Neural crest cell (in vitro differentiated cells): ENCODE data around the gene TGIF1. TPM values are rescaled to one million over a fixed set of nuclear protein-coding genes. Genes with fewer than 3 reads are reported as not detected.
A peak's percentile ranks its signal among the peaks of the same experiment; 100 is the strongest.
"Not testable (repeated sequence)": the region's sequence is repeated elsewhere in the genome, so short reads cannot be mapped to it uniquely, and the experiment has no call there.

Experiments
- DNase-seq: peaks from one replicate; pipeline ENCODE4 v3.0.0; 2021; ENCODE audit warnings: low read depth, mixed read lengths, low spot score
- H3K27ac Mint-ChIP-seq: one replicate; pipeline ENCODE4 v1.8.0; 2021; ENCODE audit warnings: mild to moderate bottlenecking, mixed read lengths; ENCODE audit not compliant: unreplicated experiment
- H3K27me3 Mint-ChIP-seq: 2 replicates; pipeline ENCODE4 v1.8.0; 2021; ENCODE audit warnings: low read depth, mild to moderate bottlenecking, mixed read lengths
- H3K36me3 Mint-ChIP-seq: 2 replicates; pipeline ENCODE4 v1.8.0; 2021; ENCODE audit warnings: low read depth, mild to moderate bottlenecking, mixed read lengths
- H3K4me1 Mint-ChIP-seq: 2 replicates; pipeline ENCODE4 v1.8.0; 2021; ENCODE audit warnings: mixed read lengths
- H3K4me3 Mint-ChIP-seq: one replicate; pipeline ENCODE4 v1.8.0; 2021; ENCODE audit warnings: mild to moderate bottlenecking, mixed read lengths
- H3K9me3 Mint-ChIP-seq: 2 replicates; pipeline ENCODE4 v1.8.0; 2021; ENCODE audit warnings: mixed read lengths
- CTCF ChIP-seq: fragments of 200-600 bp; sonication (generic); conservative IDR thresholded peaks from 2 replicates; pipeline ENCODE4 v1.5.0; 2021; ENCODE audit warnings: antibody characterized with exemption, mild to moderate bottlenecking
- total RNA-seq: library from RNA; stranded (reverse); gene quantifications from 2 replicates; pipeline ENCODE4 v1.2.1, GENCODE V29; 2021

The TGIF1 gene
- total RNA-seq, 1 donor from 2014 or later = 49.1 TPM

- Mint-ChIP-seq H3K27me3 (no peaks in the 10 kb centered on the region), H3K36me3 (peaks cover 11% of the 10 kb centered on the region), H3K27ac (no peak overlapping the region), H3K4me3 (no peak overlapping the region), H3K4me1 (peaks cover 44% of the 10 kb centered on the region), H3K9me3 (no peaks in the 10 kb centered on the region)
- no peak for DNase-seq
- no peak for TF ChIP-seq CTCF
These were observed 16.1 kb downstream of the TGIF1 start for GRCh38 chr18:3466045-3466444.

GRCh38 chr18:3466872-3467271 is 16.9 kb downstream of the TGIF1 start:
- Mint-ChIP-seq H3K9me3 (no peaks in the 10 kb centered on the region), H3K36me3 (peaks cover 4% of the 10 kb centered on the region), H3K4me3 (no peak overlapping the region), H3K27me3 (no peaks in the 10 kb centered on the region), H3K27ac (peak overlapping the region; percentile 43), H3K4me1 (peaks cover 36% of the 10 kb centered on the region)
- no peak for TF ChIP-seq CTCF
- no peak for DNase-seq

- no peaks in the 10 kb centered on the region for H3K27me3 Mint-ChIP-seq
- H3K36me3 Mint-ChIP-seq = peaks cover 2% of the 10 kb centered on the region
- H3K4me3 Mint-ChIP-seq = no peak overlapping the region
- peaks cover 23% of the 10 kb centered on the region for H3K4me1 Mint-ChIP-seq
- peak; percentile 37 for TF ChIP-seq CTCF
- H3K9me3 Mint-ChIP-seq = no peaks in the 10 kb centered on the region
- H3K27ac Mint-ChIP-seq = no peak overlapping the region
- DNase-seq = no peak
These were observed 18.2 kb downstream of the TGIF1 start for GRCh38 chr18:3468066-3468705.

- H3K27ac Mint-ChIP-seq = peak overlapping the region; percentile 19
- H3K4me3 Mint-ChIP-seq = peak overlapping the region; percentile 14
- no peak for TF ChIP-seq CTCF
- H3K4me1 Mint-ChIP-seq = peaks cover 20% of the 10 kb centered on the region
- DNase-seq = no peak
- H3K27me3 Mint-ChIP-seq = no peaks in the 10 kb centered on the region
- peaks cover 2% of the 10 kb centered on the region for H3K36me3 Mint-ChIP-seq
- no peaks in the 10 kb centered on the region for H3K9me3 Mint-ChIP-seq
These were observed 18.9 kb downstream of the TGIF1 start for GRCh38 chr18:3468833-3469232.

GRCh38 chr18:3471141-3471648 is 21.2 kb downstream of the TGIF1 start:
- DNase-seq = no peak
- Mint-ChIP-seq H3K27me3 (no peaks in the 10 kb centered on the region), H3K4me1 (peaks cover 17% of the 10 kb centered on the region), H3K36me3 (peaks cover 9% of the 10 kb centered on the region), H3K27ac (no peak overlapping the region), H3K4me3 (no peak overlapping the region), H3K9me3 (peaks cover 6% of the 10 kb centered on the region)
- TF ChIP-seq CTCF = no peak

GRCh38 chr18:3472121-3472520 is 22.1 kb downstream of the TGIF1 start:
- not testable (repeated sequence) for H3K27ac Mint-ChIP-seq

More at GRCh38 chr18:3472121-3472520, 22.1 kb downstream of the TGIF1 start:
- H3K4me1 Mint-ChIP-seq, H3K9me3 Mint-ChIP-seq, H3K36me3 Mint-ChIP-seq, H3K4me3 Mint-ChIP-seq, H3K27me3 Mint-ChIP-seq, DNase-seq: not testable (repeated sequence)
